H9 (cell line): ENCODE results near the gene ATP8A2. TPM values are rescaled to one million over a fixed set of nuclear protein-coding genes. Genes with fewer than 3 reads are reported as not detected.

Experiments
- DNase-seq: peaks from one replicate; pipeline ENCODE4 v3.0.0-alpha.2; 2017
- H2AFZ ChIP-seq: one replicate; pipeline ENCODE4 v1.6.1; 2013; ENCODE audit warnings: mild to moderate bottlenecking, low read length, control low read depth, moderate library complexity
- H2AK5ac ChIP-seq: 2 replicates; pipeline ENCODE4 v1.6.1; 2013; ENCODE audit warnings: low read length, control low read depth, mixed read lengths; ENCODE audit not compliant: insufficient read length
- H2BK120ac ChIP-seq: one replicate; pipeline ENCODE4 v1.6.1; 2013; ENCODE audit warnings: low read depth, mild to moderate bottlenecking, low read length, control low read depth, inconsistent platforms; ENCODE audit not compliant: poor library complexity, severe bottlenecking
- H2BK12ac ChIP-seq: 2 replicates; pipeline ENCODE4 v1.6.1; 2013; ENCODE audit warnings: low read length, control low read depth, mixed read lengths, low read depth; ENCODE audit not compliant: insufficient read length
- H2BK15ac ChIP-seq: 2 replicates; pipeline ENCODE4 v1.6.1; 2013; ENCODE audit warnings: low read depth, low read length, control low read depth
- H2BK20ac ChIP-seq: one replicate; pipeline ENCODE4 v1.6.1; 2013; ENCODE audit warnings: low read depth, mild to moderate bottlenecking, low read length, control low read depth, inconsistent platforms; ENCODE audit not compliant: poor library complexity, severe bottlenecking
- H2BK5ac ChIP-seq: 2 replicates; pipeline ENCODE4 v1.6.1; 2013; ENCODE audit warnings: low read length, control low read depth, mixed read lengths; ENCODE audit not compliant: insufficient read length
- H3K14ac ChIP-seq: 2 replicates; pipeline ENCODE4 v1.6.1; 2013; ENCODE audit warnings: low read length, control low read depth; ENCODE audit not compliant: insufficient read depth
- H3K18ac ChIP-seq: 2 replicates; pipeline ENCODE4 v1.6.1; 2013; ENCODE audit warnings: low read depth, mild to moderate bottlenecking, mixed read lengths, low read length, control low read depth; ENCODE audit not compliant: insufficient read length
- H3K23ac ChIP-seq: 2 replicates; pipeline ENCODE4 v1.6.1; 2013; ENCODE audit warnings: low read length, control low read depth, mixed read lengths, low read depth; ENCODE audit not compliant: insufficient read length
- H3K23me2 ChIP-seq: 2 replicates; pipeline ENCODE4 v1.6.1; 2013; ENCODE audit warnings: low read depth, mild to moderate bottlenecking, mixed read lengths, low read length, control low read depth; ENCODE audit not compliant: insufficient read length, poor library complexity, severe bottlenecking
- H3K27ac ChIP-seq: 2 replicates; pipeline ENCODE4 v1.5.1; 2013; ENCODE audit warnings: low read length, control low read depth, mixed read lengths, low read depth; ENCODE audit not compliant: insufficient read length
- H3K27me3 ChIP-seq: 2 replicates; pipeline ENCODE4 v1.6.1; 2013; ENCODE audit warnings: low read length, control low read depth, inconsistent platforms; ENCODE audit not compliant: insufficient read depth
- H3K4ac ChIP-seq: 2 replicates; pipeline ENCODE4 v1.6.1; 2013; ENCODE audit warnings: low read depth, mild to moderate bottlenecking, control low read depth, inconsistent platforms, low read length, moderate library complexity
- H3K4me1 ChIP-seq: 2 replicates; pipeline ENCODE4 v1.6.1; 2013; ENCODE audit warnings: low read length, control low read depth, inconsistent platforms; ENCODE audit not compliant: insufficient read depth
- H3K4me2 ChIP-seq: 2 replicates; pipeline ENCODE4 v1.6.1; 2013; ENCODE audit warnings: low read length, control low read depth, mixed read lengths; ENCODE audit not compliant: insufficient read length, insufficient read depth
- H3K56ac ChIP-seq: 2 replicates; pipeline ENCODE4 v1.6.1; 2013; ENCODE audit warnings: low read depth, mild to moderate bottlenecking, mixed read lengths, low read length, control low read depth; ENCODE audit not compliant: insufficient read length
- H3K79me1 ChIP-seq: 2 replicates; pipeline ENCODE4 v1.6.1; 2013; ENCODE audit warnings: low read depth, mild to moderate bottlenecking, moderate library complexity, low read length, control low read depth, inconsistent platforms; ENCODE audit not compliant: insufficient read depth, poor library complexity, severe bottlenecking
- H3K79me2 ChIP-seq: 2 replicates; pipeline ENCODE4 v1.6.1; 2013; ENCODE audit warnings: low read length, control low read depth, inconsistent platforms; ENCODE audit not compliant: insufficient read depth
- H3K9ac ChIP-seq: 2 replicates; pipeline ENCODE4 v1.6.1; 2013; ENCODE audit warnings: low read length, control low read depth, mixed read lengths; ENCODE audit not compliant: insufficient read length; ENCODE audit errors: extremely low read depth
- H3K9me3 ChIP-seq: one replicate; pipeline ENCODE4 v1.6.1; 2013; ENCODE audit warnings: low read depth, low read length, inconsistent platforms; ENCODE audit not compliant: control insufficient read depth
- H3T11ph ChIP-seq: one replicate; pipeline ENCODE4 v1.6.1; 2013; ENCODE audit warnings: mild to moderate bottlenecking, low read length, control low read depth, inconsistent platforms
- H4K20me1 ChIP-seq: one replicate; pipeline ENCODE4 v1.6.1; 2013; ENCODE audit not compliant: control insufficient read depth, insufficient read length, insufficient read depth
- H4K5ac ChIP-seq: 2 replicates; pipeline ENCODE4 v1.6.1; 2013; ENCODE audit warnings: low read depth, mild to moderate bottlenecking, mixed read lengths, low read length, control low read depth; ENCODE audit not compliant: insufficient read length
- H4K8ac ChIP-seq: replicated peaks from 2 replicates; pipeline ENCODE4 v1.6.1; 2013; ENCODE audit warnings: low read length, control low read depth, mixed read lengths, low read depth; ENCODE audit not compliant: insufficient read length
- H4K91ac ChIP-seq: 2 replicates; pipeline ENCODE4 v1.6.1; 2013; ENCODE audit warnings: low read depth, mild to moderate bottlenecking, moderate library complexity, mixed read lengths, low read length, control low read depth; ENCODE audit not compliant: insufficient read length
- H3K27ac Mint-ChIP-seq, 3 experiments: 2 replicates in 2 of 3; 3 replicates in 1 of 3; pipeline ENCODE4 v1.8.0; 2020 to 2021; ENCODE audit warnings: mixed read lengths in 3 of 3, mild to moderate bottlenecking in 1 of 3, moderate library complexity in 1 of 3
- H3K27me3 Mint-ChIP-seq: 2 replicates; pipeline ENCODE4 v1.8.0; 2021; ENCODE audit warnings: low read depth, mild to moderate bottlenecking, moderate library complexity, mixed read lengths
- H3K36me3 Mint-ChIP-seq, 3 experiments: 2 replicates in 2 of 3; 3 replicates in 1 of 3; pipeline ENCODE4 v1.8.0; 2020 to 2021; ENCODE audit warnings: low read depth in 3 of 3, mixed read lengths in 3 of 3; ENCODE audit not compliant: insufficient read depth in 1 of 3
- H3K4me1 Mint-ChIP-seq, 2 experiments: 2 replicates each; pipeline ENCODE4 v1.8.0; 2020; ENCODE audit warnings: mixed read lengths in 2 of 2
- H3K4me3 Mint-ChIP-seq, 2 experiments: 2 replicates in 1 of 2; 3 replicates in 1 of 2; pipeline ENCODE4 v1.8.0; 2020 to 2021; ENCODE audit warnings: mild to moderate bottlenecking in 2 of 2, mixed read lengths in 2 of 2, moderate library complexity in 1 of 2
- H3K9me3 Mint-ChIP-seq, 2 experiments: 2 replicates in 1 of 2; 3 replicates in 1 of 2; pipeline ENCODE4 v1.8.0; 2020; ENCODE audit warnings: mild to moderate bottlenecking in 2 of 2, mixed read lengths in 2 of 2, moderate library complexity in 1 of 2
- WGBS: extraction: QIAGEN DNeasy Blood & Tissue Kit; methylation state at CpG from one replicate; pipeline ENCODE4 v1.1.7; 2013; ENCODE audit warnings: missing lambda C conversion rate, low lambda C conversion rate, mixed read lengths; ENCODE audit not compliant: insufficient read length; ENCODE audit errors: extremely low coverage; 5-methylcytosine and 5-hydroxymethylcytosine counted together
- total RNA-seq: library from RNA; stranded (reverse); gene quantifications from 2 replicates; pipeline ENCODE4 v1.2.1, GENCODE V29; 2021
- TF ChIP-seq, protein P1 (sequence below): fragments of 200-600 bp; sonication (generic); conservative IDR thresholded peaks from 3 replicates; pipeline ENCODE4 v1.8.0; 2021; ENCODE audit warnings: antibody characterized with exemption, mild to moderate bottlenecking

The ATP8A2 gene
- total RNA-seq, 1 experiment from 2014 or later: 18.2 TPM

DNA sequence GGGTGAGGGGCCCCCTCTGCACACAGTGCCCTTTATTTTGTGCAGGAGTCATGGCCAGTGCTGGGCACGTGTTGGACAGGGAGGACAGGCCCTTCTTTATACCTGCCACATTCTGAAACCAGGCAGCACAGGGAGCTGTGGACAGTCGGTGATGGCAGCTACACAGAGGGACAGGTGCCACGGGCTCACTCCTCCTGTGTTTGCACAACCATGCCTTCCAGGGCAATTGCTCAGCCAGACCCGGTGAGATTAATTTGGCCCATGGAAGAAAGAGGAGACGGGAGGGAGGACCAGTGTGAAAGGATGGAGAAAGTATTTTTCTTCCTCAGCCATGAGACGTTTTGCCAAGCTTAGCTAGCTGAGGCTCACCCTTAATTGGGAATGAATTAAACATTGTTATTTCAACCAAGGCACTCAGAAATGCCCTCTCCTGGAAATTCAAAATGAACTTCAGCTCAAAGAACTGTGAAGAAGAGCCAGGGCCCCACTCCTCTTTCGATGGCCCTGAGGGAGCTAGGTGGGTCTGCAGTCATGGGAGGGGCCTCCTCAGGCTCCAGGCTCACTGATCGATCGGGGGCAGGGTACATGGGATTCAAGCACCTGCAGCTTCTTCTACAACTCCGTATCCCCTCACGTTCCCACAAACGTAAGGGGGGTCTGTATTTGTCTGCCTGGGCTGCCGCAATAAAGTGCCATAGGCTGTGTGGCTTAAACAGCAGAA lies 638.9 kb downstream of the ATP8A2 start:
- H3K27ac Mint-ChIP-seq: no peak overlapping the region
- TF ChIP-seq, protein P1, sequence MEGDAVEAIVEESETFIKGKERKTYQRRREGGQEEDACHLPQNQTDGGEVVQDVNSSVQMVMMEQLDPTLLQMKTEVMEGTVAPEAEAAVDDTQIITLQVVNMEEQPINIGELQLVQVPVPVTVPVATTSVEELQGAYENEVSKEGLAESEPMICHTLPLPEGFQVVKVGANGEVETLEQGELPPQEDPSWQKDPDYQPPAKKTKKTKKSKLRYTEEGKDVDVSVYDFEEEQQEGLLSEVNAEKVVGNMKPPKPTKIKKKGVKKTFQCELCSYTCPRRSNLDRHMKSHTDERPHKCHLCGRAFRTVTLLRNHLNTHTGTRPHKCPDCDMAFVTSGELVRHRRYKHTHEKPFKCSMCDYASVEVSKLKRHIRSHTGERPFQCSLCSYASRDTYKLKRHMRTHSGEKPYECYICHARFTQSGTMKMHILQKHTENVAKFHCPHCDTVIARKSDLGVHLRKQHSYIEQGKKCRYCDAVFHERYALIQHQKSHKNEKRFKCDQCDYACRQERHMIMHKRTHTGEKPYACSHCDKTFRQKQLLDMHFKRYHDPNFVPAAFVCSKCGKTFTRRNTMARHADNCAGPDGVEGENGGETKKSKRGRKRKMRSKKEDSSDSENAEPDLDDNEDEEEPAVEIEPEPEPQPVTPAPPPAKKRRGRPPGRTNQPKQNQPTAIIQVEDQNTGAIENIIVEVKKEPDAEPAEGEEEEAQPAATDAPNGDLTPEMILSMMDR: no peak
- no peaks in the 10 kb centered on the region for H3K27me3 ChIP-seq
- no peak overlapping the region for H3K23ac ChIP-seq
- no peak overlapping the region for H2AFZ ChIP-seq
- no peak overlapping the region for H3K4me2 ChIP-seq
- H2BK5ac ChIP-seq: no peak overlapping the region
- H3K4me1 ChIP-seq: no peaks in the 10 kb centered on the region
- H3K23me2 ChIP-seq: no peaks in the 10 kb centered on the region
- no peak overlapping the region; the same call in 1 of the 2 replicates for H3K14ac ChIP-seq
- no peak overlapping the region for H2BK12ac ChIP-seq
- no peak overlapping the region for H3K9ac ChIP-seq
- H4K20me1 ChIP-seq: no peaks in the 10 kb centered on the region
- H3K4me1 Mint-ChIP-seq: peaks cover 11 to 20% of the 10 kb centered on the region in 2 experiments
- no peak overlapping the region for H4K8ac ChIP-seq
- DNase-seq: no peak
- H2BK15ac ChIP-seq: no peak overlapping the region
- no CpG with 5 or more reads among the region's 13 CpGs for WGBS
- H3K4ac ChIP-seq: no peak overlapping the region
- no peak overlapping the region for H2BK120ac ChIP-seq
- H2AK5ac ChIP-seq: no peak overlapping the region
- no peak overlapping the region for H4K5ac ChIP-seq
- no peak overlapping the region for H3K56ac ChIP-seq
- H2BK20ac ChIP-seq: no peak overlapping the region
- no peaks in the 10 kb centered on the region for H3K9me3 ChIP-seq
- no peak overlapping the region for H3K18ac ChIP-seq
- H3K27me3 Mint-ChIP-seq: no peaks in the 10 kb centered on the region
- no peaks in the 10 kb centered on the region for H3K79me1 ChIP-seq
- no peak overlapping the region for H4K91ac ChIP-seq
- no peak overlapping the region for H3K4me3 Mint-ChIP-seq
- no peak overlapping the region for H3T11ph ChIP-seq
- no peak overlapping the region for H3K27ac ChIP-seq
- H3K9me3 Mint-ChIP-seq: peaks cover 0 to 2% of the 10 kb centered on the region in 2 experiments; a peak in 1 of 5 replicates
- no peaks in the 10 kb centered on the region for H3K79me2 ChIP-seq
- no peaks in the 10 kb centered on the region; a peak in 2 of 7 replicates for H3K36me3 Mint-ChIP-seq
